HCT116 (cell line): Measurements from ENCODE around the gene TTC29. TPM values are rescaled to one million over a fixed set of nuclear protein-coding genes. Genes with fewer than 3 reads are reported as not detected.

Experiments
- ATAC-seq: fragments of 200-7000 bp; cut with Tn5 transposase; 2 replicates; pipeline ENCODE4 v1.9.1; 2020; ENCODE audit warnings: mild to moderate bottlenecking, moderate library complexity
- Bru-seq: library from RNA; stranded (reverse); fragments of 400-500 nt; gene quantifications from one replicate; lab custom pipeline; 2021; lab: Mats Ljungman, UMichigan
- BruChase-seq, 2 experiments: library from RNA; stranded (reverse); fragments of 400-500 nt; gene quantifications; one replicate each; lab custom pipeline; 2021; lab: Mats Ljungman, UMichigan
- BruUV-seq: library from RNA; stranded (reverse); fragments of 400-500 nt; replicated peaks from 2 replicates; lab custom pipeline; 2021; lab: Mats Ljungman, UMichigan
- CTCF ChIA-PET: fragments of 300-600 bp; sonication (Branson Sonifier 250); formaldehyde crosslinking; loops from one replicate; lab custom pipeline; 2021; ENCODE audit warnings: antibody characterized with exemption; lab: Charles Lee
- POLR2A ChIA-PET: fragments of 300-600, 350-600 bp; sonication (Branson Sonifier 250); formaldehyde crosslinking; loops from one replicate; lab custom pipeline; 2021; ENCODE audit warnings: antibody characterized with exemption; lab: Charles Lee
- RAD21 ChIA-PET, 2 experiments: fragments of 300-600 bp; sonication (Branson Sonifier 250); formaldehyde crosslinking; loops; one replicate each; lab custom pipeline; 2023; ENCODE audit warnings: low total read pairs in 2 of 2; ENCODE audit not compliant: uncharacterized antibody in 2 of 2, unreplicated experiment in 2 of 2, low non-redundant PET in 1 of 2; lab: Charles Lee
- DNase-seq: peaks from one replicate; pipeline ENCODE4 v3.0.0-alpha.2; 2010; ENCODE audit warnings: low read depth, low spot score
- H2AFZ ChIP-seq: fragments of 200-600 bp; shearing (Covaris generic), sonication (generic); 2 replicates; pipeline ENCODE4 v1.6.1; 2017; ENCODE audit warnings: low read depth, mixed run types, mixed read lengths, antibody characterized with exemption, low read length; ENCODE audit not compliant: poor library complexity, severe bottlenecking
- H3K27ac ChIP-seq: 2 replicates; pipeline ENCODE4 v1.5.1; 2012; ENCODE audit warnings: low read depth, low read length
- H3K27me3 ChIP-seq: fragments of 200-600 bp; sonication (generic); 2 replicates; pipeline ENCODE4 v1.6.1; 2016; ENCODE audit warnings: mixed run types, low read length, mixed read lengths; ENCODE audit not compliant: insufficient read depth
- H3K36me3 ChIP-seq, 2 experiments: fragments of 200-500 bp in 1 of 2; fragments of 200-600 bp in 1 of 2; sonication (Bioruptor generic) in 1 of 2; sonication (generic) in 1 of 2; 2 replicates each; pipeline versions ENCODE4 v1.5.1 to v1.6.1; 2014 to 2016; ENCODE audit warnings: low read length in 2 of 2, inconsistent platforms in 1 of 2, mixed read lengths in 1 of 2, mixed run types in 1 of 2; ENCODE audit not compliant: insufficient read depth in 2 of 2, control insufficient read depth in 1 of 2
- H3K4me1 ChIP-seq, 2 experiments: fragments of 200-600 bp in 1 of 2; sonication (generic) in 1 of 2; 2 replicates each; pipeline versions ENCODE4 v1.5.1 to v1.6.1; 2012 to 2017; ENCODE audit warnings: low read length in 2 of 2, inconsistent platforms in 1 of 2, mild to moderate bottlenecking in 1 of 2, mixed read lengths in 1 of 2, mixed run types in 1 of 2, moderate library complexity in 1 of 2; ENCODE audit not compliant: insufficient read depth in 2 of 2, control insufficient read depth in 1 of 2
- H3K4me2 ChIP-seq: fragments of 200-600 bp; sonication (generic); 2 replicates; pipeline ENCODE4 v1.6.1; 2017; ENCODE audit warnings: mixed run types, low read length, mixed read lengths
- H3K4me3 ChIP-seq, 2 experiments: fragments of 200-600 bp in 1 of 2; sonication (generic) in 1 of 2; replicated peaks in 1 of 2; 2 replicates each; pipeline ENCODE4 v1.5.1; 2011 to 2016; ENCODE audit warnings: low read length in 2 of 2, control low read depth in 1 of 2, low read depth in 1 of 2, mild to moderate bottlenecking in 1 of 2, mixed read lengths in 1 of 2, mixed run types in 1 of 2
- H3K79me2 ChIP-seq: fragments of 200-600 bp; sonication (generic); 2 replicates; pipeline ENCODE4 v1.6.1; 2017; ENCODE audit warnings: mild to moderate bottlenecking, mixed run types, low read length, moderate library complexity, mixed read lengths; ENCODE audit not compliant: insufficient read depth
- H3K9ac ChIP-seq: fragments of 200-600 bp; sonication (generic); 2 replicates; pipeline ENCODE4 v1.6.1; 2016; ENCODE audit warnings: low read length, mixed read lengths
- H3K9me2 ChIP-seq: fragments of 200-600 bp; sonication (generic), shearing (Covaris generic); 2 replicates; pipeline ENCODE4 v1.6.1; 2017; ENCODE audit warnings: mixed run types, mild to moderate bottlenecking, moderate library complexity; ENCODE audit not compliant: insufficient read depth
- H3K9me3 ChIP-seq, 2 experiments: fragments of 200-500 bp in 1 of 2; fragments of 200-600 bp in 1 of 2; sonication (Bioruptor generic) in 1 of 2; sonication (generic) in 1 of 2; 2 replicates each; pipeline ENCODE4 v1.6.1; 2014 to 2017; ENCODE audit warnings: low read length in 2 of 2, mixed read lengths in 2 of 2, inconsistent platforms in 1 of 2, low read depth in 1 of 2, mild to moderate bottlenecking in 1 of 2, mixed run types in 1 of 2, moderate library complexity in 1 of 2; ENCODE audit not compliant: control insufficient read depth in 1 of 2, insufficient read depth in 1 of 2
- H4K20me1 ChIP-seq: fragments of 200-600 bp; sonication (generic), shearing (Covaris generic); 2 replicates; pipeline ENCODE4 v1.6.1; 2017; ENCODE audit warnings: mixed run types, mild to moderate bottlenecking, moderate library complexity; ENCODE audit not compliant: insufficient read depth
- CBX3 ChIP-seq: IDR thresholded peaks from 2 replicates; pipeline ENCODE4 v1.6.1; 2012; ENCODE audit warnings: low read depth
- ELF1 ChIP-seq: IDR thresholded peaks from 2 replicates; pipeline ENCODE4 v1.6.1; 2012; ENCODE audit warnings: low read depth, borderline replicate concordance
- EZH2phosphoT487 ChIP-seq: fragments of 200-600 bp; IDR thresholded peaks from 2 replicates; pipeline ENCODE4 v1.6.1; 2018; ENCODE audit warnings: antibody characterized with exemption, borderline replicate concordance
- FOSL1 ChIP-seq: IDR thresholded peaks from 2 replicates; pipeline ENCODE4 v1.6.1; 2012; ENCODE audit warnings: low read depth
- JUND ChIP-seq: IDR thresholded peaks from 2 replicates; pipeline ENCODE4 v1.6.1; 2012
- MAX ChIP-seq: IDR thresholded peaks from 2 replicates; pipeline ENCODE4 v1.6.1; 2012
- RAD21 ChIP-seq: IDR thresholded peaks from 2 replicates; pipeline ENCODE4 v1.6.1; 2012; ENCODE audit warnings: low read depth, mild to moderate bottlenecking
- REST ChIP-seq: IDR thresholded peaks from 2 replicates; pipeline ENCODE4 v1.6.1; 2012; ENCODE audit warnings: low read depth
- SIN3A ChIP-seq: IDR thresholded peaks from 2 replicates; pipeline ENCODE4 v1.6.1; 2012; ENCODE audit warnings: low read depth
- TCF7L2 ChIP-seq: IDR thresholded peaks from 2 replicates; pipeline ENCODE4 v1.7.0; 2011; ENCODE audit warnings: borderline replicate concordance, inconsistent platforms; ENCODE audit not compliant: insufficient read depth, insufficient read length; ENCODE audit errors: extremely low read depth
- YY1 ChIP-seq: IDR thresholded peaks from 2 replicates; pipeline ENCODE4 v1.6.1; 2011; ENCODE audit warnings: low read length, low read depth, moderate library complexity, mild to moderate bottlenecking; ENCODE audit not compliant: insufficient replicate concordance; ENCODE audit errors: extremely low read depth
- intact Hi-C: fragments of 100-400 bp; cut with micrococcal nuclease; formaldehyde crosslinking; loops from 2 replicates; pipeline ENCODE4 v1.10.0; 2022
- long read RNA-seq: library from polyadenylated mRNA; unstranded; transcript quantifications from one replicate; pipeline ENCODE4 v2.0.0, GENCODE V29; 2021; ENCODE audit not compliant: unreplicated experiment
- polyA plus RNA-seq: library from polyadenylated mRNA; unstranded; fragments of >200 nt; gene quantifications from 2 replicates; pipeline ENCODE4 v1.2.1, GENCODE V29; 2012; ENCODE audit warnings: missing spikeins
- total RNA-seq: library from RNA; stranded (reverse); gene quantifications from one replicate; pipeline ENCODE4 v1.2.1, GENCODE V29; 2021; ENCODE audit not compliant: unreplicated experiment

Gene TTC29
- not detected for total RNA-seq
- polyA plus RNA-seq = 0.03 TPM in 1 of 2 replicates, not detected in the other
- Bru-seq, nascent RNA = percentile 3 among the genes with signal in this experiment
- percentile 7 among the genes with signal in this experiment for BruChase-seq, experiment 1, labeled RNA remaining after a 6-hour chase
- BruChase-seq, experiment 2, labeled RNA remaining after a 2-hour chase = percentile 9 among the genes with signal in this experiment
- long read RNA-seq = 0 reads

- H3K4me2 ChIP-seq = peak within 1 kb of the TSS; percentile 57
- peaks cover 66% of the 10 kb centered on the region for H3K27me3 ChIP-seq
- intact Hi-C loops = no loop called here
- H3K36me3 ChIP-seq = no peaks in the 10 kb centered on the region
- BruUV-seq = no TSS peak
- H4K20me1 ChIP-seq = no peaks in the 10 kb centered on the region
- H3K79me2 ChIP-seq = no peaks in the 10 kb centered on the region
- DNase-seq = peak; percentile 28
- ChIA-PET POLR2A (no interaction called here), RAD21 (no interaction called here), CTCF (interaction anchor here (0.9 kb wide), 1 partner anchor 151 kb away, joined by 3 read pairs; no protein-coding TSS in a partner anchor)
- peak; percentile 100 for ATAC-seq
- H3K9ac ChIP-seq = no peak within 1 kb of the TSS
- H2AFZ ChIP-seq = peak within 1 kb of the TSS; percentile 59
- 0 out of 4 replicates have a peak within 1 kb of the TSS, but pooled peaks of 1 of the 2 experiments have one; percentile 10 for H3K4me3 ChIP-seq
- H3K9me2 ChIP-seq = no peaks in the 10 kb centered on the region
- H3K9me3 ChIP-seq = no peaks in the 10 kb centered on the region
- TF ChIP-seq MAX = no peak
- TF ChIP-seq EZH2phosphoT487 = no peak
- no peak for TF ChIP-seq SIN3A
- no peak for TF ChIP-seq YY1
- no peak for TF ChIP-seq ELF1
- no peak for TF ChIP-seq REST
- TF ChIP-seq TCF7L2 = no peak
- TF ChIP-seq CBX3 = no peak
- no peak for TF ChIP-seq FOSL1
- TF ChIP-seq RAD21 = no peak
- TF ChIP-seq JUND = no peak
- peaks cover 0 to 8% of the 10 kb centered on the region in 2 experiments; a peak in 1 of 4 replicates for H3K4me1 ChIP-seq
- H3K27ac ChIP-seq = no peak within 1 kb of the TSS
Measured at GRCh38 chr4:146945556-146946374, at the start of gene TTC29. TTC29 (minus strand) TSS chr4:146945864; CDS start chr4:146939895, 5,969 bp downstream.
